ENCODE measurements around the gene COLGALT1.

COLGALT1 gene

GRCh38 chr19:17623224-17623935 lies 67.9 kb downstream of the COLGALT1 start:
- no peak for DNase-seq (ENCODE audit: low read depth in 2 of 2)

GRCh38 chr19:17624314-17624991 lies 69.0 kb downstream of the COLGALT1 start:
- no peak for DNase-seq (ENCODE audit: low read depth in 2 of 2)

- DNase-seq (ENCODE audit: low read depth in 2 of 2): no peak
Measured at GRCh38 chr19:17625043-17625442, 69.6 kb downstream of the COLGALT1 start.

GRCh38 chr19:17625980-17626379 lies 70.5 kb downstream of the COLGALT1 start:
- DNase-seq (ENCODE audit: low read depth in 2 of 2): no peak

GRCh38 chr19:17626456-17627015 lies 71.1 kb downstream of the COLGALT1 start:
- no peak for DNase-seq (ENCODE audit: low read depth in 2 of 2)

GRCh38 chr19:17627161-17627560 lies 71.7 kb downstream of the COLGALT1 start:
- no peak for DNase-seq (ENCODE audit: low read depth in 2 of 2)

GRCh38 chr19:17627921-17628320 lies 72.5 kb downstream of the COLGALT1 start:
- no peak for DNase-seq (ENCODE audit: low read depth in 2 of 2)

- DNase-seq (ENCODE audit: low read depth in 2 of 2): no peak
Measured at GRCh38 chr19:17629760-17630159, 74.3 kb downstream of the COLGALT1 start.

GRCh38 chr19:17632577-17632976 lies 77.1 kb downstream of the COLGALT1 start:
- no peak for DNase-seq (ENCODE audit: low read depth in 2 of 2)

Measured in activated CD4-positive, alpha-beta T cell treated with anti-CD3 and anti-CD28 coated beads for 24 hours (primary cell).